Stimulated activated CD8-positive, alpha-beta memory T cell treated with anti-CD3 and anti-CD28 coated beads, Interleukin-15, amount 100 ng/mL, for 48 hours (primary cell): ENCODE data around the gene NUS1.
"Not testable (repeated sequence)": the region's sequence is repeated elsewhere in the genome, so short reads cannot be mapped to it uniquely, and the experiment has no call there.

Experiments
- DNase-seq, 2 donors: peaks; one replicate each; pipeline ENCODE4 v3.0.0-alpha.2; 2020; ENCODE audit warnings: low read depth in 2 of 2

NUS1 gene

GRCh38 chr6:117711369-117711768 is 36.1 kb downstream of the NUS1 start:
- no peak for DNase-seq

GRCh38 chr6:117718895-117719294 is 43.6 kb downstream of the NUS1 start:
- no peak for DNase-seq

- DNase-seq = not testable (repeated sequence)
Observed at GRCh38 chr6:117721520-117721919, 46.3 kb downstream of the NUS1 start.

GRCh38 chr6:117728626-117729025 is 53.4 kb downstream of the NUS1 start:
- DNase-seq = no peak

GRCh38 chr6:117729613-117730012 is 54.3 kb downstream of the NUS1 start:
- DNase-seq = no peak

GRCh38 chr6:117733341-117733740 is 58.1 kb downstream of the NUS1 start:
- no peak for DNase-seq

GRCh38 chr6:117739869-117740268 is 64.6 kb downstream of the NUS1 start:
- no peak for DNase-seq

- DNase-seq = no peak
Observed at GRCh38 chr6:117740605-117741004, 65.3 kb downstream of the NUS1 start.

- DNase-seq = not testable (repeated sequence)
Observed at GRCh38 chr6:117750675-117751074, 75.4 kb downstream of the NUS1 start.
